ENCODE measurements around the gene HOXA9.

Gene HOXA9

GRCh38 chr7:27200761-27201579, 35.6 kb upstream of the HOXA9 start:
- DNase-seq: no peak

- DNase-seq: peak; percentile 35
Observed at GRCh38 chr7:27199849-27200760, 34.8 kb upstream of the HOXA9 start, which contains the start of gene HOXA13. Gene HOXA13, minus strand, starts transcription at chr7:27200091. Its CDS starts 14 bp downstream, at chr7:27200077.

- no peak for DNase-seq
Observed at GRCh38 chr7:27198871-27199801, 33.8 kb upstream of the HOXA9 start.

GRCh38 chr7:27198138-27198841, 33.0 kb upstream of the HOXA9 start:
- no peak for DNase-seq

GRCh38 chr7:27197137-27198042, 32.1 kb upstream of the HOXA9 start:
- DNase-seq: no peak

- DNase-seq: peak; percentile 66
Observed at GRCh38 chr7:27196287-27196767, 31.0 kb upstream of the HOXA9 start.

GRCh38 chr7:27194686-27195379, 29.5 kb upstream of the HOXA9 start:
- DNase-seq: no peak

- no peak for DNase-seq
Observed at GRCh38 chr7:27194002-27194352, 28.6 kb upstream of the HOXA9 start.

- DNase-seq: no peak
Observed at GRCh38 chr7:27193335-27194001, 28.1 kb upstream of the HOXA9 start.

GRCh38 chr7:27192546-27193334, 27.4 kb upstream of the HOXA9 start:
- DNase-seq: no peak

- DNase-seq: no peak
Observed at GRCh38 chr7:27191833-27192545, 26.7 kb upstream of the HOXA9 start.

GRCh38 chr7:27191161-27191731, 25.9 kb upstream of the HOXA9 start:
- DNase-seq: no peak

- peak; percentile 60 for DNase-seq
Observed at GRCh38 chr7:27189997-27190748, 24.8 kb upstream of the HOXA9 start.

- DNase-seq: no peak
Observed at GRCh38 chr7:27189295-27189996, 24.1 kb upstream of the HOXA9 start.

GRCh38 chr7:27188386-27189294, 23.3 kb upstream of the HOXA9 start:
- no peak for DNase-seq

Data from DMS 273 treated with DMSO at 0.1 percent for 48 hours (cell line).